Type B pancreatic cell (in vitro differentiated cells): Measurements from ENCODE around the gene NCF4. TPM values are rescaled to one million over a fixed set of nuclear protein-coding genes. Genes with fewer than 3 reads are reported as not detected.

Experiments used
- DNase-seq: peaks from one replicate; pipeline ENCODE4 v3.0.0; 2021; ENCODE audit warnings: mixed read lengths; ENCODE audit not compliant: unreplicated experiment; ENCODE audit errors: extremely low spot score
- H3K27ac Mint-ChIP-seq: 2 replicates; pipeline ENCODE4 v1.8.0; 2021; ENCODE audit warnings: mild to moderate bottlenecking, mixed read lengths
- H3K27me3 Mint-ChIP-seq: 2 replicates; pipeline ENCODE4 v1.8.0; 2021; ENCODE audit warnings: mixed read lengths
- H3K36me3 Mint-ChIP-seq: 2 replicates; pipeline ENCODE4 v1.8.0; 2021; ENCODE audit warnings: mixed read lengths
- H3K4me1 Mint-ChIP-seq: one replicate; pipeline ENCODE4 v1.8.0; 2021; ENCODE audit warnings: mixed read lengths; ENCODE audit not compliant: unreplicated experiment
- H3K4me3 Mint-ChIP-seq: 2 replicates; pipeline ENCODE4 v1.8.0; 2021; ENCODE audit warnings: mild to moderate bottlenecking, mixed read lengths
- H3K9me3 Mint-ChIP-seq: 2 replicates; pipeline ENCODE4 v1.8.0; 2021; ENCODE audit warnings: mixed read lengths
- CTCF ChIP-seq: fragments of 200-600 bp; sonication (generic); conservative IDR thresholded peaks from 2 replicates; pipeline ENCODE4 v1.5.0; 2021; ENCODE audit warnings: antibody characterized with exemption, mild to moderate bottlenecking
- total RNA-seq: library from RNA; stranded (reverse); gene quantifications from 2 replicates; pipeline ENCODE4 v1.2.1, GENCODE V29; 2021; ENCODE audit warnings: low replicate concordance

The NCF4 gene
- total RNA-seq, 1 donor from 2014 or later = not detected

DNA sequence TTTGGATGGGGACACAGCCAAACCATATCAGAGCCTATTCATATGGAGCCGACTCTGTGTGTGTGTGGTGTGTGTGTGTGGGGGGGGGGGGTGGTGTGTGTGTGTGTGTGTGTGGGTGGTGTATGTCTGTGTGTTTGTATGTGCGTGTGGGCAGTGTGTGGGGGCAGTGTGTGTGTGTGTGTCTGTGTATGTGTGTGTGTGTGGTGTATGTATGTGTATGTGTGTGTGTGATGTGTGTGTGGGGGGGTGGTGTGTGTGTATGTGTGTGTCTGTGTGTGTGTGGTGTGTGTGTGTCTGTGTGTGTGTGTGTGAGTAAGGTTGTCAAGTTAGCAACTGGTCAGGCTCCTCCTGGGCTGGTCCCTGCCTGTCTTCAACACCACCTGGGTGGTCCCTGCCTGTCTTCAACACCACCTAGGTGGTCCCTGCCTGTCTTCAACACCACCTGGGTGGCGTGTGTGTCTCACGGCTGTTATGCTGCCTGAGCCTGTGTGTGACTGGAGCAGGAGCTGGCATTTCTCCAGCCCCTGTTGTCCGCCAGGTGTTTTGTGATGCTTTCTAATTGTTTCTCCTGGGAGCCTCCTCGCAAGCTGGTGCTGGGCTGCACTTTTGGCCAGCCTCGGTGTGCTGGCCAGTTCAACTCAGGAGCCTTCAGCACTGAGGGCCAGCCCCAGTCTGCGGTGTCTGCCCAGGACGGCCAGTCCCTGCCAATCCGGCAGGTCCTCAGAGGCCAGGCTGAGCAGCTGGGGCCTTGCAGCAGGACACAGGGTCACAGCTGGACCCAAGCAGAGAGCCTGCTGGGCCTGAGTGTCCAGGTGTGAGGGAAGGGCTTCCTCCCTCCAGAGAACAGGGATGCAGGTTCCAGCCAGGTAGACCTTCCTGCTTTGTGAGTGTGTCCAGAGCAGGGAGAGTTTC, 22.4 kb upstream of the NCF4 start:
- no peaks in the 10 kb centered on the region for H3K9me3 Mint-ChIP-seq
- H3K27me3 Mint-ChIP-seq = peaks cover 29% of the 10 kb centered on the region
- H3K4me1 Mint-ChIP-seq = no peaks in the 10 kb centered on the region
- no peak for TF ChIP-seq CTCF
- H3K27ac Mint-ChIP-seq = no peak overlapping the region
- no peak overlapping the region for H3K4me3 Mint-ChIP-seq
- no peaks in the 10 kb centered on the region for H3K36me3 Mint-ChIP-seq
- DNase-seq = no peak

GRCh38 chr22:36839356-36840073, 21.3 kb upstream of the NCF4 start:
- Mint-ChIP-seq H3K27ac (no peak overlapping the region), H3K36me3 (no peaks in the 10 kb centered on the region), H3K9me3 (no peaks in the 10 kb centered on the region), H3K4me3 (no peak overlapping the region), H3K4me1 (no peaks in the 10 kb centered on the region), H3K27me3 (peaks cover 33% of the 10 kb centered on the region)
- no peak for DNase-seq
- no peak for TF ChIP-seq CTCF

GRCh38 chr22:36840106-36840505, 20.7 kb upstream of the NCF4 start:
- no peak for TF ChIP-seq CTCF
- Mint-ChIP-seq H3K4me1 (no peaks in the 10 kb centered on the region), H3K27me3 (peaks cover 38% of the 10 kb centered on the region), H3K27ac (no peak overlapping the region), H3K4me3 (no peak overlapping the region), H3K36me3 (no peaks in the 10 kb centered on the region), H3K9me3 (no peaks in the 10 kb centered on the region)
- no peak for DNase-seq

DNA sequence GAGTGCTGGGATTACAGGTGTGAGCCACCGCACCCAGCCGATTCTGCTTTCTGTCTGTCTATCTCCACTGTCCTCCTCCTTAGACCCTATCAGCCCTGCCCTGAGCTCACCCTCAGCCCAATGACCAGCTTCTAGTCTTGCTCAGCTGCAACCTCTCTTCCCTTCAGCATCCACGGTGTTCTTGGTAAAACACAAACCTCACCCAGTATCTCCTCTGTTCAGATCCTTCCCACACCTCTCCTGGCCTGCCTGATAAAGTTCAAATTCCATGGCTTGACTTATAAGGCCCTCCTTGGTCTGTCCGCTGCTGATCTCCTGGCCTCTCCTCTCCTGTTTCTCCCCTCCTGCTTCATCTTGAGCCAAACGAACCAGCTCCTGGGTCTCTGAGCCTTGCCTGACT, 14.5 kb upstream of the NCF4 start:
- H3K27me3 Mint-ChIP-seq = peaks cover 74% of the 10 kb centered on the region
- no peak overlapping the region for H3K27ac Mint-ChIP-seq
- no peaks in the 10 kb centered on the region for H3K9me3 Mint-ChIP-seq
- no peak overlapping the region for H3K4me3 Mint-ChIP-seq
- H3K4me1 Mint-ChIP-seq = no peaks in the 10 kb centered on the region
- H3K36me3 Mint-ChIP-seq = no peaks in the 10 kb centered on the region
- no peak for DNase-seq
- no peak for TF ChIP-seq CTCF

GRCh38 chr22:36846949-36847348, 13.9 kb upstream of the NCF4 start:
- Mint-ChIP-seq H3K4me1 (no peaks in the 10 kb centered on the region), H3K27ac (no peak overlapping the region), H3K27me3 (peaks cover 70% of the 10 kb centered on the region), H3K9me3 (no peaks in the 10 kb centered on the region), H3K36me3 (no peaks in the 10 kb centered on the region), H3K4me3 (no peak overlapping the region)
- DNase-seq = no peak
- no peak for TF ChIP-seq CTCF
